Retinal pigment epithelial cell (primary cell): ENCODE data around the gene TUBB6.

Source experiments
- DNase-seq: peaks from one replicate; pipeline ENCODE4 v3.0.0-alpha.2; 2010; ENCODE audit warnings: low read depth
- H3K4me3 ChIP-seq: 2 replicates; pipeline ENCODE4 v1.5.1; 2011; ENCODE audit warnings: mild to moderate bottlenecking, low read length, control low read depth, moderate library complexity
- CTCF ChIP-seq: conservative IDR thresholded peaks from 2 replicates; pipeline ENCODE4 v1.5.1; 2011; ENCODE audit warnings: low read depth, low read length, control low read depth, inconsistent platforms

The TUBB6 gene

GRCh38 chr18:12334366-12334808, 26.3 kb downstream of the TUBB6 start:
- no peak for DNase-seq
- no peak for TF ChIP-seq CTCF
- H3K4me3 ChIP-seq = no peak overlapping the region

DNA sequence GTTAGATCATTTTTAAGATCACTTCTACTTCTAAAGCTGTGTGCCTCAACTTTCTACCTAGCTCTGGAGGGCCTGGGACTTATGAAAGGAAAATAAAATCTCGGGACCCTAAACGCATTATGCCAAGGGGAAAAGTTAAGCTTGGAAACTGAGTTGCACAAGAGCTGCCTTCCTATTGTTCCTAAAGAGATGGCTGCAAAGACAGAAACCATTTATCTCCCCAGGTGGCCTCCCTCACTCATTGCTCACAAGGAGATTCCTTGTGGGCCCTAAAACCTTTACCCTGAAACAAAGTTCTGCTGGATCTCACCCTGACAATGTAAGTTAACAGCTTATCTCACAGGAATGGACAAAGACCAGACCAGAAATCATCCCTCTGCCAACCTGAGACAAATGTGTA, 26.8 kb downstream of the TUBB6 start:
- TF ChIP-seq CTCF = no peak
- DNase-seq = no peak
- no peak overlapping the region for H3K4me3 ChIP-seq

DNA sequence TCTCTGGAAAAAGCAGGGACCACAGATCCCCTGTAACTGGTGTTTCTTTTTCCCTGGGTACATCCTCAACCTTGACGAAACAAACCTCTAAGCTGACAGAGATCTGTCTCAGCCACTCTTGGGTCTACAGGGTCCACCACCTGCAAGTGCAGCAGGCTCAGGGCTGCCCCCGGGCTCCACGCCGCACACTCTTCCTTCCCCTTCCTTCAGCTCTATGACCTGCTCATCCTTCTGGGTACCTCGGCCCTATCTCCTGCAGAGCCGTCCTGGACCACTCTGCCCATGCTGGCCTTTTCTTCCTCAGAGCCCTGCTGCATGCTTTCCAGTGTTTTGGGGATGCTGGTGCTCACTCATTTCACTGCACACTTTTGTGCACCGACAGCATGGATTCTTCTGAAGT, 27.5 kb downstream of the TUBB6 start:
- no peak overlapping the region for H3K4me3 ChIP-seq
- no peak for DNase-seq
- TF ChIP-seq CTCF = no peak

- no peak overlapping the region for H3K4me3 ChIP-seq
- no peak for DNase-seq
- TF ChIP-seq CTCF = no peak
Observed at GRCh38 chr18:12336171-12336613, 28.2 kb downstream of the TUBB6 start.

DNA sequence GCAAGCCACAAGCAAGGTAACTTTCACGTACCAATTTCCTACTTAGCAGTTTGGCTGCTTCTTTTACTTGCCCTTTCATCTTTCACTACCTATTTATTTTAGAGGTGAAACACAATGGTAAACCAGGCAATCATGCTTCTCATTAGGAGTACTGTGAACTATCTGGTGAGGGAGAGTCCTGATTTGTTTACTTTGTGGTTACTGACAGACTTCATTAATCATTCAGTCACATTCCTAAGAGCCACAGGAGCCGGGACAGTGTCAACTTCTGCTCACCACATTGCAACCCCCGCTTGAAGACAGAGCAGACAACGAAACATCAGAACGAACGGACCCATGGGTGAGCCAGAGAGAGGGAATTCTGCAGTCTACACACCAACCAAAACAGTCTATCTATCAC, 28.8 kb downstream of the TUBB6 start:
- DNase-seq = no peak
- H3K4me3 ChIP-seq = no peak overlapping the region
- TF ChIP-seq CTCF = no peak

- no peak for TF ChIP-seq CTCF
- no peak overlapping the region for H3K4me3 ChIP-seq
Observed at GRCh38 chr18:12338382-12338781, 30.3 kb downstream of the TUBB6 start.

DNA sequence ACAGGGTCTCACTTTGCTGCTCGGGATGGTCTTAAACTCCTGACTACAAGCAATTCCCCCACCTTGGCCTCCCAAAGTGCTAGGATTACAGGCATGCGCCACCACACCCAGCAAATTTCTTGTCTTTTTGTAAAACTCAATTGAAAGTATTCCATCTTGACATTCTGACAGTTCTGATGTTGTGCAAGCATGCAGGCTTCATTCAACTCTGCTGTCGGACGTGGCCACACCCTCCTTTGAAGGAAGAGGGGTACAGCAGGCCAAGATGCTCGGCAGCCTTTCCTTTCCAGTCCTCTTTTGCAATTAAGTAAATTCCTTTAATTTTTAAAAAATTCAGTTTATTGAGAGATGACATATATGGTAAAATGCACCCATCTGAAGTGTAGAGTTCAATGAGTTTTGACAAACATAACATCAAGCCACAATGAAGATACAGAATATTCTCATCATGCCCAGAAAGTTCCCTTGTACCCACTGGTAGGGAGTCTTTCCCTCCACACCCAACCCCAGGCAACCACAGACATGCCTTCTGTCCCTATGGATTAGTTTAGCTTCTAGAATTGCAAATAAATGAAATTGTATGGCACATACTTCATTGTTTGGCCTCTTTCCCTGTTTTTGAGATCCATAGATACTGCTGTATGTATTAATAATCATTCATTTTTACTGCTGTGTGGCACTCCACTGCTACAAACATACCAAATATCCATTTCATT, 33.1 kb downstream of the TUBB6 start:
- no peak overlapping the region for H3K4me3 ChIP-seq
- no peak for DNase-seq

More at GRCh38 chr18:12338382-12338781, 30.3 kb downstream of the TUBB6 start:
- no peak for DNase-seq

More for the DNA sequence above, 33.1 kb downstream of the TUBB6 start:
- TF ChIP-seq CTCF = no peak
